A549 (cell line): ENCODE results near the gene TMEM255A. TPM values are rescaled to one million over a fixed set of nuclear protein-coding genes. Genes with fewer than 3 reads are reported as not detected.

Experiments used
- ATAC-seq, 2 experiments: fragments of 200-7000 bp in 1 of 2; fragments of >200 bp in 1 of 2; cut with Nextera tagmentation in 1 of 2; cut with Tn5 transposase in 1 of 2; 3 replicates each; pipeline versions ENCODE4 v1.8.0 to v1.9.1; 2018 to 2020; ENCODE audit warnings: mild to moderate bottlenecking in 1 of 2, moderate library complexity in 1 of 2
- CTCF ChIA-PET: fragments of 300-600 bp; sonication (Branson Sonifier 250); formaldehyde crosslinking; extraction: SDS; loops from one replicate; lab custom pipeline; 2021; ENCODE audit warnings: antibody characterized with exemption, inconsistent platforms; lab: Yijun Ruan, JAX
- POLR2A ChIA-PET: fragments of 350-600 bp; formaldehyde crosslinking; extraction: SDS; loops from one replicate; lab custom pipeline; 2021; ENCODE audit warnings: antibody characterized with exemption, inconsistent platforms; lab: Yijun Ruan, JAX
- DNase-seq, 2 experiments: peaks; one replicate each; pipeline versions ENCODE4 v3.0.0 to v3.0.0-alpha.2; 2011 to 2016; ENCODE audit warnings: low read depth in 1 of 2, low spot score in 1 of 2
- FAIRE-seq: peaks from 2 replicates; lab custom pipeline; 2011; peaks lifted over from hg19 to GRCh38; lab: Jason Lieb, UNC
- H3K27ac ChIP-seq, 2 experiments: fragments of >200 bp; sonication (Bioruptor Twin); formaldehyde crosslinking; 3 replicates each; pipeline ENCODE4 v1.5.1; 2016 to 2017
- H3K4me1 ChIP-seq: fragments of >200 bp; sonication (Bioruptor Twin); formaldehyde crosslinking; 3 replicates; pipeline ENCODE4 v1.6.1; 2016
- H3K4me2 ChIP-seq: fragments of >200 bp; sonication (Bioruptor Twin); formaldehyde crosslinking; 3 replicates; pipeline ENCODE4 v1.6.1; 2016
- H3K4me3 ChIP-seq: fragments of >200 bp; sonication (Bioruptor Twin); formaldehyde crosslinking; 3 replicates; pipeline ENCODE4 v1.5.1; 2016
- H3K9me3 ChIP-seq: fragments of >200 bp; sonication (Bioruptor Twin); formaldehyde crosslinking; 3 replicates; pipeline ENCODE4 v1.6.1; 2016
- ATOH8 ChIP-seq: fragments of 250-450 bp; sonication (Bioruptor Pico); IDR thresholded peaks from 2 replicates; pipeline ENCODE4 v1.5.0; 2020; ENCODE audit warnings: low read depth, mild to moderate bottlenecking, moderate library complexity
- BHLHE40 ChIP-seq: IDR thresholded peaks from 2 replicates; pipeline ENCODE4 v1.6.1; 2012; ENCODE audit warnings: low read depth, low read length, inconsistent platforms
- CBX8 ChIP-seq: fragments of 200-600 bp; sonication (generic); IDR thresholded peaks from 2 replicates; pipeline ENCODE4 v1.6.1; 2016
- CEBPB ChIP-seq, 2 experiments: fragments of >200 bp in 1 of 2; sonication (Bioruptor Twin) in 1 of 2; formaldehyde crosslinking in 1 of 2; IDR thresholded peaks; 2 replicates each; pipeline ENCODE4 v1.6.1; 2012 to 2016
- CTCF ChIP-seq: fragments of >200 bp; sonication (Bioruptor Twin); formaldehyde crosslinking; IDR thresholded peaks from 3 replicates; pipeline ENCODE4 v1.5.1; 2016
- E2F6 ChIP-seq: IDR thresholded peaks from 2 replicates; pipeline ENCODE4 v1.6.1; 2012; ENCODE audit warnings: low read depth, borderline replicate concordance
- EHF ChIP-seq: fragments of 250-450 bp; sonication (Bioruptor Pico); IDR thresholded peaks from 2 replicates; pipeline ENCODE4 v1.5.0; 2020; ENCODE audit warnings: mild to moderate bottlenecking
- EP300 ChIP-seq, 2 experiments: fragments of >200 bp; sonication (Bioruptor Twin); formaldehyde crosslinking; IDR thresholded peaks; 2 replicates in 1 of 2; 3 replicates in 1 of 2; pipeline ENCODE4 v1.6.1; 2016 to 2017
- GATA3 ChIP-seq: IDR thresholded peaks from 2 replicates; pipeline ENCODE4 v1.6.1; 2012; ENCODE audit warnings: borderline replicate concordance
- HOXB13 ChIP-seq: fragments of 250-450 bp; sonication (Bioruptor Pico); IDR thresholded peaks from 2 replicates; pipeline ENCODE4 v1.5.0; 2020; ENCODE audit warnings: low read depth, mild to moderate bottlenecking, moderate library complexity
- HOXB5 ChIP-seq: fragments of 250-450 bp; sonication (Bioruptor Pico); IDR thresholded peaks from 2 replicates; pipeline ENCODE4 v1.5.0; 2020; ENCODE audit warnings: mild to moderate bottlenecking, moderate library complexity
- KDM5A ChIP-seq: fragments of 200-600 bp; sonication (generic); IDR thresholded peaks from 2 replicates; pipeline ENCODE4 v1.6.1; 2016; ENCODE audit warnings: antibody characterized with exemption, mild to moderate bottlenecking
- MAFK ChIP-seq: fragments of 450-650 bp; IDR thresholded peaks from 2 replicates; pipeline ENCODE4 v1.6.1; 2014; ENCODE audit not compliant: partially characterized antibody
- MAX ChIP-seq: IDR thresholded peaks from 2 replicates; pipeline ENCODE4 v1.6.1; 2012
- MYC ChIP-seq: IDR thresholded peaks from 2 replicates; pipeline ENCODE4 v1.6.1; 2012; ENCODE audit warnings: mild to moderate bottlenecking, inconsistent platforms, low read length, improper control_type of control experiment, borderline replicate concordance
- RAD21 ChIP-seq, 2 experiments: fragments of >200 bp in 1 of 2; sonication (Bioruptor Twin) in 1 of 2; formaldehyde crosslinking in 1 of 2; IDR thresholded peaks in 1 of 2; conservative IDR thresholded peaks in 1 of 2; 2 replicates in 1 of 2; 3 replicates in 1 of 2; pipeline ENCODE4 v1.6.1; 2012 to 2018; ENCODE audit warnings: inconsistent platforms in 1 of 2
- RCOR1 ChIP-seq: fragments of 150-350 bp; IDR thresholded peaks from 2 replicates; pipeline ENCODE4 v1.6.1; 2014; ENCODE audit warnings: antibody characterized with exemption, low read length, low read depth
- REST ChIP-seq: fragments of 200-600 bp; sonication (generic); IDR thresholded peaks from 2 replicates; pipeline ENCODE4 v1.6.1; 2016; ENCODE audit warnings: antibody characterized with exemption, mild to moderate bottlenecking, moderate library complexity
- RNF2 ChIP-seq: fragments of 200-600 bp; sonication (generic); IDR thresholded peaks from 2 replicates; pipeline ENCODE4 v1.6.1; 2016; ENCODE audit warnings: low read depth, mild to moderate bottlenecking, antibody characterized with exemption, moderate library complexity, borderline replicate concordance
- USF2 ChIP-seq: fragments of 450-650 bp; IDR thresholded peaks from 2 replicates; pipeline ENCODE4 v1.6.1; 2014; ENCODE audit warnings: antibody characterized with exemption
- ZC3H11A ChIP-seq: fragments of 450-650 bp; IDR thresholded peaks from 2 replicates; pipeline ENCODE4 v1.6.1; 2014; ENCODE audit warnings: antibody characterized with exemption, mild to moderate bottlenecking
- ZFP36 ChIP-seq: fragments of 450-650 bp; IDR thresholded peaks from 2 replicates; pipeline ENCODE4 v1.6.1; 2014; ENCODE audit warnings: borderline replicate concordance; ENCODE audit not compliant: partially characterized antibody
- WGBS: methylation state at CpG from one replicate; pipeline ENCODE4 v1.1.6; 2017; ENCODE audit errors: missing lambda C conversion rate; 5-methylcytosine and 5-hydroxymethylcytosine counted together
- polyA plus RNA-seq, 4 experiments: library from polyadenylated mRNA; depleted of rRNA in 3 of 4; stranded (reverse); fragments of >200 nt; fragmentation: RNase III in 1 of 4; extraction: RNeasy Plus Mini Kit Qiagen cat#74134 plus additional on column Dnase treatment in 1 of 4; gene quantifications; 2 replicates in 3 of 4; 3 replicates in 1 of 4; pipeline ENCODE4 v1.2.3, GENCODE V29; 2011 to 2017

TMEM255A gene
- polyA plus RNA-seq, 2 of the 4 experiments (the other 2 are of a cell fraction) = 0.03 to 0.16 TPM

- no peak for TF ChIP-seq ATOH8 (CRISPR knock-in tag)
- no peak for TF ChIP-seq USF2
- no peak for TF ChIP-seq ZC3H11A
These were observed 434 bp upstream of the TMEM255A start (continued) for GRCh38 chrX:120311727-120312063.

GRCh38 chrX:120309873-120310705 is 1.2 kb downstream of the TMEM255A start:
- POLR2A ChIA-PET = interaction anchor here (1.3 kb wide), 1 partner anchor 59 kb away, joined by 5 read pairs; the partner anchor contains the start of gene ZBTB33
- 1% methylated on average over 20 of the region's 32 CpGs for WGBS
- TF ChIP-seq KDM5A (no peak), CBX8 (peak; percentile 100), ZFP36 (no peak), RNF2 (peak; percentile 100), EP300 (IDR thresholded peaks at IDR 0.05) (no peak)
- H3K27ac ChIP-seq = no peak overlapping the region
- peak; percentile 13 to 15; a peak in 2 of 6 replicates for ATAC-seq
- FAIRE-seq = peak; percentile 63
- peak overlapping the region; percentile 72 for H3K4me2 ChIP-seq
- peak; percentile 17 to 22 for DNase-seq
- H3K4me1 ChIP-seq = peaks cover 7% of the 10 kb centered on the region; the same call in 2 of the 3 replicates
- CTCF ChIA-PET = interaction anchor here (0.8 to 2.0 kb wide), 7 partner anchors 9 to 176 kb away, joined by 3 to 15 read pairs (median 3); partner anchors contain the start of gene ZBTB33
- no peaks in the 10 kb centered on the region for H3K9me3 ChIP-seq
- H3K4me3 ChIP-seq = peak overlapping the region; percentile 32

GRCh38 chrX:120308959-120309872 is 2.0 kb downstream of the TMEM255A start:
- no peak overlapping the region for H3K27ac ChIP-seq
- DNase-seq (peak; percentile 36 to 85), FAIRE-seq (peak; percentile 13), ATAC-seq (peak; percentile 89 to 94)
- no peaks in the 10 kb centered on the region for H3K9me3 ChIP-seq
- H3K4me1 ChIP-seq = peaks cover 7% of the 10 kb centered on the region; the same call in 2 of the 3 replicates
- CTCF ChIA-PET = interaction anchor here (0.8 to 2.0 kb wide), 10 partner anchors 9 to 221 kb away, joined by 3 to 15 read pairs (median 3); no protein-coding TSS in a partner anchor
- POLR2A ChIA-PET = interaction anchor here (1.3 kb wide), 1 partner anchor 58 kb away, joined by 5 read pairs; the partner anchor contains the start of gene ZBTB33
- H3K4me2 ChIP-seq = peak overlapping the region; percentile 72
- 6% methylated on average over 37 of the region's 52 CpGs for WGBS
- peak overlapping the region; percentile 32 for H3K4me3 ChIP-seq
- TF ChIP-seq REST (peak; percentile 66), HOXB5 (no peak), BHLHE40 (no peak), CEBPB (IDR thresholded peaks at IDR 0.05) (no peak), CTCF (peak; percentile 37), MAFK (no peak), RCOR1 (no peak), E2F6 (peak; percentile 72; the same call in 1 of the 2 replicates), MYC (no peak), MAX (peak; percentile 82), GATA3 (peak; percentile 42; the same call in 1 of the 2 replicates), ZC3H11A (no peak), ZFP36 (peak; percentile 60), RAD21 (conservative IDR thresholded peaks at IDR 0.05 in 1 of 2, IDR thresholded peaks at IDR 0.05 in 1 of 2) (peak in 1 of 2 experiments; percentile 22; a peak in 1 of 5 replicates), HOXB13 (CRISPR knock-in tag) (no peak), EHF (CRISPR knock-in tag) (no peak)
